WTC11 (cell line): ENCODE measurements around the gene PLIN5. TPM values are rescaled to one million over a fixed set of nuclear protein-coding genes. Genes with fewer than 3 reads are reported as not detected.

Source experiments
- ATAC-seq: fragments of 200-7000 bp; cut with Tn5 transposase; 2 replicates; pipeline ENCODE4 v1.10.0; 2021; ENCODE audit warnings: mild to moderate bottlenecking, moderate library complexity
- CTCF ChIA-PET: fragments of 300-600 bp; sonication (Branson Sonifier 250); formaldehyde crosslinking; loops from one replicate; lab custom pipeline; 2021; ENCODE audit warnings: antibody characterized with exemption; lab: Charles Lee
- POLR2A ChIA-PET: fragments of 350-600 bp; sonication (Branson Sonifier 250); formaldehyde crosslinking; loops from one replicate; lab custom pipeline; 2021; ENCODE audit warnings: antibody characterized with exemption; lab: Charles Lee
- DNase-seq: peaks from one replicate; pipeline ENCODE4 v3.0.0; 2021; ENCODE audit warnings: low spot score
- H3K27ac Mint-ChIP-seq: 2 replicates; pipeline ENCODE4 v1.8.0; 2021; ENCODE audit warnings: mixed read lengths
- H3K27me3 Mint-ChIP-seq: 2 replicates; pipeline ENCODE4 v1.8.0; 2021; ENCODE audit warnings: low read depth, mild to moderate bottlenecking, moderate library complexity, mixed read lengths
- H3K36me3 Mint-ChIP-seq: 2 replicates; pipeline ENCODE4 v1.8.0; 2021; ENCODE audit warnings: mixed read lengths
- H3K4me1 Mint-ChIP-seq: 2 replicates; pipeline ENCODE4 v1.8.0; 2022; ENCODE audit warnings: mixed read lengths
- H3K4me3 Mint-ChIP-seq: 2 replicates; pipeline ENCODE4 v1.8.0; 2021; ENCODE audit warnings: mild to moderate bottlenecking, moderate library complexity, mixed read lengths
- H3K9me3 Mint-ChIP-seq: 2 replicates; pipeline ENCODE4 v1.8.0; 2021; ENCODE audit warnings: mixed read lengths
- AFF4 ChIP-seq: sonication (generic); formaldehyde crosslinking; IDR thresholded peaks from 2 replicates; pipeline ENCODE4 v1.8.1; 2023; ENCODE audit warnings: mild to moderate bottlenecking, missing genetic modification reagents, borderline replicate concordance
- ATF1 ChIP-seq: sonication (generic); formaldehyde crosslinking; IDR thresholded peaks from 2 replicates; pipeline ENCODE4 v1.8.1; 2023; ENCODE audit warnings: mild to moderate bottlenecking, moderate library complexity, missing genetic modification reagents
- ATF2 ChIP-seq: sonication (generic); formaldehyde crosslinking; IDR thresholded peaks from 2 replicates; pipeline ENCODE4 v1.8.1; 2022; ENCODE audit warnings: low read depth, missing genetic modification reagents, borderline replicate concordance
- CREB1 ChIP-seq: sonication (generic); formaldehyde crosslinking; IDR thresholded peaks from 2 replicates; pipeline ENCODE4 v1.8.0; 2023; ENCODE audit warnings: mild to moderate bottlenecking, missing genetic modification reagents
- E2F1 ChIP-seq: sonication (generic); formaldehyde crosslinking; IDR thresholded peaks from 2 replicates; pipeline ENCODE4 v1.8.0; 2022; ENCODE audit warnings: mild to moderate bottlenecking, missing genetic modification reagents
- FOXJ3 ChIP-seq: sonication (generic); formaldehyde crosslinking; IDR thresholded peaks from 2 replicates; pipeline ENCODE4 v1.9.0; 2021; ENCODE audit warnings: missing genetic modification reagents, mild to moderate bottlenecking, borderline replicate concordance
- FOXK1 ChIP-seq: sonication (generic); formaldehyde crosslinking; IDR thresholded peaks from 2 replicates; pipeline ENCODE4 v1.8.0; 2022; ENCODE audit warnings: mild to moderate bottlenecking, moderate library complexity, missing genetic modification reagents
- IRF2 ChIP-seq: sonication (generic); formaldehyde crosslinking; IDR thresholded peaks from 2 replicates; pipeline ENCODE4 v1.8.0; 2022; ENCODE audit warnings: low read depth, missing genetic modification reagents, borderline replicate concordance
- NFE2L1 ChIP-seq: sonication (generic); formaldehyde crosslinking; IDR thresholded peaks from 2 replicates; pipeline ENCODE4 v1.8.1; 2023; ENCODE audit warnings: missing genetic modification reagents
- NFYB ChIP-seq: sonication (generic); formaldehyde crosslinking; conservative IDR thresholded peaks from 2 replicates; pipeline ENCODE4 v1.8.0; 2022; ENCODE audit warnings: low read depth, missing genetic modification reagents
- PRRX2 ChIP-seq: fragments of 250-450 bp; sonication (Bioruptor Pico); IDR thresholded peaks from 2 replicates; pipeline ENCODE4 v1.8.0; 2021; ENCODE audit warnings: mild to moderate bottlenecking
- SMAD3 ChIP-seq: sonication (generic); formaldehyde crosslinking; IDR thresholded peaks from 2 replicates; pipeline ENCODE4 v1.8.0; 2022; ENCODE audit warnings: missing genetic modification reagents, mild to moderate bottlenecking, borderline replicate concordance
- SMAD4 ChIP-seq: sonication (generic); formaldehyde crosslinking; IDR thresholded peaks from 2 replicates; pipeline ENCODE4 v1.8.0; 2022; ENCODE audit warnings: mild to moderate bottlenecking, missing genetic modification reagents
- STAT6 ChIP-seq: sonication (generic); formaldehyde crosslinking; conservative IDR thresholded peaks from 2 replicates; pipeline ENCODE4 v1.8.1; 2023; ENCODE audit warnings: mild to moderate bottlenecking, low read depth, missing genetic modification reagents, moderate library complexity
- TCF7 ChIP-seq: sonication (generic); formaldehyde crosslinking; IDR thresholded peaks from 2 replicates; pipeline ENCODE4 v1.8.0; 2022; ENCODE audit warnings: mild to moderate bottlenecking, low read depth, missing genetic modification reagents, moderate library complexity
- ZMAT4 ChIP-seq: fragments of 250-450 bp; sonication (Bioruptor Pico); IDR thresholded peaks from 2 replicates; pipeline ENCODE4 v1.9.0; 2021; ENCODE audit warnings: mild to moderate bottlenecking
- total RNA-seq: library from RNA; stranded (reverse); gene quantifications from 3 replicates; pipeline ENCODE4 v1.2.3, GENCODE V29; 2021

Gene PLIN5
- total RNA-seq, 1 experiment from 2014 or later: 3.9 TPM

- CTCF ChIA-PET: interaction anchor here (0.6 to 6.7 kb wide), 2 partner anchors 20 to 227 kb away, joined by 4 to 38 read pairs; no protein-coding TSS in a partner anchor
- Mint-ChIP-seq H3K27me3 (peaks cover 21% of the 10 kb centered on the region), H3K9me3 (no peaks in the 10 kb centered on the region), H3K36me3 (peaks cover 18% of the 10 kb centered on the region), H3K4me3 (no peak overlapping the region), H3K4me1 (no peaks in the 10 kb centered on the region), H3K27ac (no peak overlapping the region)
- no peak for TF ChIP-seq SMAD3 (CRISPR knock-in tag)
- TF ChIP-seq IRF2 (CRISPR knock-in tag): no peak
- TF ChIP-seq E2F1 (CRISPR knock-in tag): no peak
- TF ChIP-seq ZMAT4 (CRISPR knock-in tag): no peak
- no peak for TF ChIP-seq AFF4 (CRISPR knock-in tag)
- no peak for TF ChIP-seq SMAD4 (CRISPR knock-in tag)
- TF ChIP-seq CREB1 (CRISPR knock-in tag): no peak
- no peak for TF ChIP-seq NFE2L1 (CRISPR knock-in tag)
- no peak for TF ChIP-seq FOXK1 (CRISPR knock-in tag)
- no peak for TF ChIP-seq PRRX2 (CRISPR knock-in tag)
- DNase-seq (no peak), ATAC-seq (no peak)
- POLR2A ChIA-PET: no interaction called here
Observed at GRCh38 chr19:4503825-4504170, 31.2 kb downstream of the PLIN5 start.

GRCh38 chr19:4503132-4503824, 31.7 kb downstream of the PLIN5 start:
- no peak overlapping the region for H3K27ac Mint-ChIP-seq
- no peak for TF ChIP-seq TCF7
- ChIA-PET CTCF (interaction anchor here (6.7 kb wide), 1 partner anchor 21 kb away, joined by 38 read pairs; no protein-coding TSS in a partner anchor), POLR2A (no interaction called here)
- H3K4me1 Mint-ChIP-seq: no peaks in the 10 kb centered on the region
- ATAC-seq: no peak
- peaks cover 15% of the 10 kb centered on the region for H3K27me3 Mint-ChIP-seq
- no peak overlapping the region for H3K4me3 Mint-ChIP-seq
- H3K9me3 Mint-ChIP-seq: no peaks in the 10 kb centered on the region
- H3K36me3 Mint-ChIP-seq: peaks cover 18% of the 10 kb centered on the region
- no peak for DNase-seq

- Mint-ChIP-seq H3K27ac (no peak overlapping the region), H3K36me3 (peaks cover 18% of the 10 kb centered on the region), H3K4me1 (no peaks in the 10 kb centered on the region), H3K4me3 (no peak overlapping the region), H3K27me3 (peaks cover 10% of the 10 kb centered on the region), H3K9me3 (no peaks in the 10 kb centered on the region)
- ATAC-seq (no peak), DNase-seq (no peak)
- ChIA-PET POLR2A (no interaction called here), CTCF (interaction anchor here (1.2 to 6.7 kb wide), 2 partner anchors 22 to 150 kb away, joined by 3 to 38 read pairs; no protein-coding TSS in a partner anchor)
- TF ChIP-seq STAT6 (CRISPR knock-in tag) (no peak), IRF2 (CRISPR knock-in tag) (no peak), TCF7 (no peak), ATF1 (CRISPR knock-in tag) (no peak), NFYB (CRISPR knock-in tag) (no peak), ATF2 (no peak), FOXJ3 (CRISPR knock-in tag) (no peak)
Observed at GRCh38 chr19:4502282-4503131, 32.5 kb downstream of the PLIN5 start.
